DND-41 (cell line): ENCODE results near the gene UPB1.

ENCODE experiments used
- CTCF ChIP-seq: IDR thresholded peaks from 2 replicates; pipeline ENCODE4 v1.5.1; 2012; ENCODE audit warnings: borderline replicate concordance, low read length, moderate library complexity, mild to moderate bottlenecking; ENCODE audit not compliant: poor library complexity, severe bottlenecking; ENCODE audit errors: extremely low read depth
- EZH2 ChIP-seq: IDR thresholded peaks from 3 replicates; pipeline ENCODE4 v1.6.1; 2012; ENCODE audit warnings: borderline replicate concordance, low read depth, mild to moderate bottlenecking, moderate library complexity, low read length, inconsistent platforms; ENCODE audit not compliant: severe bottlenecking

DNA sequence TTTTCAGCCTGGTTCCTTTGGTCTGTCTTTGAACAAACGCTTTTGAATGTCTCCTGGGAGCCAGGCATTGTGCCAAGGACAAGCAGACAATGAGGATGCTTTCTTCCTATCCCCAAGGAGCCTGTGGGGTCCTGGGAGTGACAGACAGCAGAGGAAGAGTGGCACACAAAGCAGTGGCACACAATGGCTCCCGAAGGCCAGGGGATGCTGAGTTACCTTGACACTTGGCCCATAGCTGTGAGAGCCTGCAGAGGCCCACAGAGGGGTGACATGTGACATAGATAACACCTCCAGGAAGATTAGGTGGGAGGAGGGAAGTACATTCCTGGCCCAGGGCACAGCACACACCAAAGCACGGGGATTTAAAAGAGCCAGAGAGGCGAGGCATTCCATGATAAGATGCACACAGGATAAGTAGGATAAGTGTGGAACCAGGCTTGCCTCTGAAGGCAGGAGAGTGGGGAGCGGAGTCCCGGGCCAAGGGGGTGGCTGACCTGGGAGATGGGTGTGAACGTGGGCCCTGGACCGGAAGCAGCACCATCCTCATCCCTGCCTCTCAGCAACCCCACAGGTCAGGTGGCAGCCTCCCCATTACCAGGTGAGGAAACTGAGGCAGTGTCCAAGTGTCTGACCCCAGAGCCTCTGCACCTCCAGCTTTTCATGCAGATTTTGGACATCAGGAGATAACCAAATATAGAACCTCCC lies 6.3 kb downstream of the UPB1 start:
- TF ChIP-seq EZH2 (no peak), CTCF (no peak)
